M059J (cell line): ENCODE results near the gene NSMF. TPM values are rescaled to one million over a fixed set of nuclear protein-coding genes. Genes with fewer than 3 reads are reported as not detected.
"Not testable (repeated sequence)": the region's sequence is repeated elsewhere in the genome, so short reads cannot be mapped to it uniquely, and the experiment has no call there.

Experiments
- DNase-seq: peaks from one replicate; pipeline ENCODE4 v3.0.0-alpha.2; 2012; ENCODE audit warnings: low read depth
- total RNA-seq: library from RNA; depleted of rRNA; stranded (reverse); fragments of >200 nt; shearing (Covaris generic); gene quantifications from 2 replicates; pipeline ENCODE4 v1.2.3, GENCODE V29; 2014

NSMF gene
- total RNA-seq, 1 experiment from 2014 or later, result 24.0 TPM

DNA sequence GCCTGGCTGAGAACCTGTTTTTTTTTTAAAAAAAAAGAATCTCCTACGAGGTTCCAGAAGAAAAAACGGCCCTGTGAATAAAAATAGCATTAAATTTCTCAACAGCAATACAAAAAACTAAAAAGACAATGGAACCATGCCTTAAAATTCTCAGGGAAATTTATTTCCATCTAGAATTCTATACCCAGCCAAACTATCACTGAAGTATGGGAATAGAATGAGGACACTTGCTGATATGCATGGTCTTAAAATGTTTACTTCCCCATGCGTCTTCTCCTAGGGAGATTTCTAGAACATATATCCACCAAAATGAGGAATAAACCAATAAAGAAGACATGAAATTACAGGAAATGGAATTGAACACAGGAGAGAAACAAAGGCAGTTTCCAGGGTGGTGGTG is 16.5 kb upstream of the NSMF start:
- no peak for DNase-seq

DNA sequence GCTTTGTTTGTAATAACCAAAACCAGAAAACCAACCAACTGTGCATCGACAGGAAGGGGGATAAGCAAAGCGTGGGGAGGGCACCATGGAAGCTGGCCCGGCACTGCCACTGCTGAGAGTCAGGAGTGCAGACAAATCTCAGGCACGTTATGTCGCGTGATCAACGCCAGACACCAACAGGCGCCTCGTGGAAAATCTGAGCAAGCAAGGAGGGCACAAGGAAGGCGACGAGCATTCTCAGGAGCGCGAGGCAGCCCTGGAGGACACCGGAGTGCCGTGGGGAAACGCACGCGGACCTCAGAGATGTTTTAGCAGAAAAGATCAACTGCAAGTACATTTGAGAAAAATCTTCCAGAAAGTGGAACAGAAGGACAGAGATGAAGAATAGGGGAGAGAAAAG is 15.1 kb upstream of the NSMF start:
- DNase-seq, result no peak

DNA sequence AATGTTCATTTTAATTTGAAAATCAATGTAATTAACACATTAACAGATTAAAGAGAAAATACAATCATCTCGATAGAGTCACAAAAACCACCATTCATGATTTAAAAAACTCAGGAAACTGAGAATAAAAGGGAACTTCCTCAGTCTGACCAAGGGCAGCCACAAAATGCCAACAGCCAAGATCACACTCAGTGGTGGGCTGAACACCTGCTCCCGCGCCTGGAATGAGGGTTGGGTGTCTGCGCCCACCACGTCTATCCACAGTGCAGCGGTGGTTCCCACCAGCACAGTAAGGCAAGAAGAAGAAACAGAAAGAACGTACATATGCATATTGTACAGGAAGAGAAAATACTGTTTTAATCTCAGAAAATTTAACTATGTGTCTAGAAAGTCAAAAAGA is 11.7 kb upstream of the NSMF start:
- DNase-seq, result no peak

DNA sequence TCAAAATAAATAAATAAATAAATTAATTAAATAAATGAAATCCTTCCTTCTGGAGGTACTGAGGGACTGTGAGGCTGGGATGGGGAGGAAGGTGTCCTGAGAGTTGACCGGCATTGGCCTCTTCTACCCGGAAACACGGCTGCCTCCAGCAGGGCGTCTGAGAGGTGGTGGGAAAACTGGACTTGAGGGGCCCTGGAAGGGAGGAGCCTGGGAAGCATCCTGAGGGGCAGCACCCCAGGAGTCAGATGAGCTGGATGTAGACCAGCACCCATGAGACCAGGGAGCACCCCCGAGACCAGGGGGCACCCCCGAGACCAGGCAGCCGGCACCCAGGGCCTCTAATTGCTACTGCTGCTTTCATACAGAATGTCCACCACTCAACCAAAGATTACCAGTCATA is 8.8 kb upstream of the NSMF start:
- no peak for DNase-seq

DNA sequence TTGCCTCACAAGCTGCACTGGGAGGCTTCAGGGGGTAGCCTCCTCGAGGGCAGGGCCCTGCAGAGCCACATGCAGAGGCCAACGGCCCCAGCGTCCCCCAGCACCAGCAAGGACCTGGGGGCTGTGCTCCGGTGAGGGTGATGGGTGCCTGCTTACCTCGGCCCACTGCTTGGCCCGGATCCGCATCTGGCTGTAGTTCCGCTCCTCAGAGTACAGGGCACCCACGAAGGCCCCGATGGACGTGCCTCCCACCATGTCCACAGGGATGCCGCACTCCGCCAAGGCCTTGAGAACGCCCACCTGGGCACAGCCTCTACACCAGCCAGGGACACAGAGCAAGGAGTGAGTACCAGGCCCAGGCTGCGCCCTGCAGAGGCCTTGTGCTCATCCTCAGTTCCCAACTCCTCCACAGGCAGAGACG is 8.0 kb upstream of the NSMF start:
- DNase-seq, result no peak

DNA sequence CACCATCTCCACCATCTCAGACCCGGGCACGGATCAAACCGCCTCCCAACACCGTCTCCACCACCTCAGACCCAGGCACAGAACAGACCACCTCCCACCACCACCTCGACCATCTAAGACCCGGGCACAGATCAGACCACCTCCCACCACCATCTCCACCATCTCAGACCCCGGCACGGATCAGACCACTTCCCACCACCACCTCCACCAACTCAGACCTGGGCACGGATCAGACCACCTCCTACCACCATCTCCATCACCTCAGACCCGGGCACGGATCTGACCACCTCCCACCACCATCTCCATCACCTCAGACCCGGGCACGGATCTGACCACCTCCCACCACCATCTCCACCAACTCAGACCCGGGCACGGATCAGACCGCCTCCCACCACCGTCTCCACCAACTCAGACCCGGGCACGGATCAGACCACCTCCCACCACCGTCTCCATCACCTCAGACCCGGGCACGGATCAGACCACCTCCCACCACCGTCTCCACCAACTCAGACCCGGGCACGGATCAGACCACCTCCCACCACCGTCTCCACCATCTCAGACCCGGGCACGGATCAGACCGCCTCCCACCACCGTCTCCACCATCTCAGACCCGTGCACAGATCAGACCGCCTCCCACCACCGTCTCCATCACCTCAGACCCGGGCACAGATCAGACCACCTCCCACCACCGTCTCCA is 7.4 kb upstream of the NSMF start:
- not testable (repeated sequence) for DNase-seq

DNA sequence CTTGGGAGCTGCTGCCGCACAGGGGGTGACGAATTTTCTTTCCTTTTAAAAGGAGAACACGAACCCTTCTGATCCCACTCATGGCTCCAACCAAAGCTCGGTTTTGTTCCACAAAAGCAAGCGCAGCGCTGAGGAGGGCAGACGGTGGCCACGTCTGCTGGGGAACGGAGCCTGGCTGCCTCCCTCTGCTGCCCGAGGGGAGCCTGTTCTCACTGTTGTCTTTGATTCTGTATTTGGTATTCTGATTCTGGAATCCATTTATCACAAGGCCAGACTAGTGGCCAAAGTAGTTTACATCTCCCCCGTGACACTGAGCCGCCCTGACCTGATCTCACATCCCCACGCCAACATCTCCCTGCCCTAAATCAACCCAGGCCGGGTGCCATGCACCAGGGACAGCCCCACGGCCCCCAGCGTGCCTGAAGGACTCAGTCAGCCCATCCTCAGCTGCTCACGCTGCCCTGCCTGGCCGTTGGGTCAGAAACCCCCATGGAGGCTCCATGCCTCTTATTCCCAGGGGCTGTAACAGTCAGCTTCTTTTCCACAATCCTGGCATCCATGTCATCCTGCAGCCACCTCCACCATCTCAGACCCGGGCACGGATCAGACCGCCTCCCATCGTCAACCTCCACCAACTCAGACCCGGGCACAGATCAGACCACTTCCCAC is 6.7 kb upstream of the NSMF start:
- DNase-seq, result no peak

DNA sequence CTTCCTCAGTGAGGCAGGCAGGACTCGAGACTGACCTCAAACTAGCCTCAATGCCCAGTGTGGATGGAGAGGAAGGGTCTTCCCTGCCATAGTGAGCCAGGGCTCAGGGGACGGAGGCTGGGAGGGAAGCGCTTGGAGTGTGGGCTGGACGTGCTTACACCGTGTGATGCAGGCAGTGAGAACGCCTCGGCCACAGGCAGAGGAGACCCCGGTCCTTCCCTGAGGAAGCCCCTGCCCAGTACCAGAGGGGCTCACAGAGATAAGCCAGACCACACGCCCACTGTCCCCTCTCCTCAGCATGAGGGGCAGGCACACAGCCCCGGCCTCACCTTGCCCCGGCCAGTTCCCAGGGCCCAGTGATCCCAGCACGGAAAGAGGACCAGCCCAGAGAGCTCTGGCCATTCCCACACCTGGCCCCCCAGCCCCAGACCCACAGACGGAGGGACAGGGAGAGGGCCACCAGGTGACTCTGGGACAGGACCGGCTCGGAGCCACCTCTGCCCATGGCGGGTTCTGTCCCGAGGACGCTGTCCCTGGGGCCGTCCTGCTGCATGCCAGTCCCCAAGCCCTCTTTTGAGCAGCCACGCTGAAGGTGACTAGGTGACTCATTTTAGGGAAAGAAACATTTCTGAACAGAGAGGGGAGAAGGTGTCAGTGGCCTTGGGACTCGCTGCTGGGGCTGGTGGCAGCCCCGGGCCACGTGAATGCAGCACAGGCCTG is 6.0 kb upstream of the NSMF start:
- DNase-seq, result no peak

DNA sequence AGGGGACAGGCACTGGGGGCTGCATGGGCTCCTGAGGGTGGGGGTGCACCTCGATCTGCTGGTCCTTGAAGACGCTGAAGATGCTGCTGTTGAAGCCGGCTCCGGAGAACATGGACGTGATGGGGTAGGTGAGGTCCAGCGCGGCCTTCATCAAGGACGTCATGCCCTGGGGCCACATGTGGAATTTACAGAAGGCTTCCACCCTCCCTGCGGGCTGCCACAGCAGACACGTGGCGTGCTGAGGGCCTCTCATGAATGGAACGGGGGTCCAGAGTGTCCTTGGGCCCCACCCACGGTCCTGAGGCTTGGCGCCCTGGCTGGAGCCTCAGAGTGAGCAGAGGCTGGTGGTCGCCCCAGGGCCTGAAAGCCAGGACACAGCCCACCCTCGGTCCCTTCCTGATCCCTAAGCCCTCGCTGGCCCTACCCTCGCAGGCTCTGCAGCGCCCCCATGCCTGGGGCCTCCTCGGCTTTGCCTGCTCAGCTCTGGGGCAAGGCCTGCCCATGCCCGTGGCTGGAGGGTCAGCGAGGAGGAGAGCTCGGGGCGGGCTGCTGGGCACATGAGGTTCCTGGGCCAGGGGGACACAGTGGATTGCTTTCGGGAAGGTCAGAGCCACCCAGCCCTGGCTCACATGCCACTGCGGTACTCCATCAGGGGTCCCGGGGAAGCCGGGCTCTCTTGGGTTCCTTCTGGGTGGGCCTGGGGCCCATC is 5.3 kb upstream of the NSMF start:
- DNase-seq, result no peak

DNA sequence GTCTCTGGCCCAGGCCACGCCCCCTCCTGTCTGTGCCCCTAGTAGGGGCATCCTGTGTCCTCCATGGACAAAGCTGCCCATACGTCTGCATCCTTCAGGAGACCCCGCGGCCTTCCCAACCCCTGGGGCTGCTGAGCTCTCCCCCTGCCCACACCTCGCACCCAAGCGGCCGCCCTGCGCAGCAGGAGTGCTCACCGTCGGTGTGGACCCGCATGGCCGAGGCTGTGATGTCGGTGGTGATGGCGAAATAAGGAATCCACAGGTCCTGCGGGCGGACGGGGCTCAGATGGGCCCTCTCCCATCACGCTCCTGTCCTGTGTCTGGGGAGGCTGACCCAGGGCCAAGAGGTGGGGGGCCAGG is 4.8 kb upstream of the NSMF start:
- no peak for DNase-seq

DNA sequence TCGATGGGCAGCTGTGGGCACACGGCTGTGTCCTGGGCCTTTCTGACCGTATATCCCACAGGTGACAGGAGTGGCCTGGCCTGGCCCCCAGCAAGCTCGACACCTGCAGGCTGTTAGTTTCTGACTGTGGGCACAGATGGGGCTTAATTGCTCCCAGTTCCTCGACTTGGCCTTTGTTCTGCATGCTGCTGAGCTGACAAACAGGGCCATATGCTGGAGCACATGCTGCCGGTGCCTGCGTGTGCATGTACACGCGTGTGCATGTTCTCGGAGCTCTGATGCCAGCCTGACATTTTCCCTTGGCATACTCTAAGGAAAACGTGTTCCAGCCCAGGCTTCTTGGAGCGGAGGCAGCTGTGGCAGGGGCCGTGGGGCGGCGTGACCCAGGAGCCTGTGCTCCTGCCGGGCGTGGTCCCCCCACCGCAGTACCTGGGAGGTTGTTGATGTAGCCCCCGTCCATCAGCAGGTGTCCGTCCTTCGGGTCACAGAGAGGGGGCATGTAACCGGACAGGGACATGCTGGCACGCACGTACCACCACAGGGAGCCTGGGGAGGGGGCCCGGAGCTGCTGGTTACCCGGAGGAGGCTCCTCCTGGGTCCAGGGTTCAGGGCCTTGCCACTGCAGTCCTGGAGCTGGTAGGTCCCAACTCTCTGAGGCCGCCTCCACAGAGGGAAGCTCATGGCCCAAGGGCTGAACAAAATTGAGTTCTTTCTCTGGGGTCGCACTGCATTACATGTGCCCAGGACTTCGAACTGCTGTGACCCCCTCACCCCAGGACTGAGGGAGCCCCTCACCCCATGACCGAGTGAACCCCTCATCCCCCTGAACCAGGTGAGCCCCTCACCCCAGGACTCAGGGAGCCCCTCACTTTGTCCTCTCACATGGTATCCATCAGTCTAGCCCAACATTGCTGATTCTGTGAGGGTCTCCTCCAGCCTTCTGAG is 4.1 kb upstream of the NSMF start:
- DNase-seq, result no peak

DNA sequence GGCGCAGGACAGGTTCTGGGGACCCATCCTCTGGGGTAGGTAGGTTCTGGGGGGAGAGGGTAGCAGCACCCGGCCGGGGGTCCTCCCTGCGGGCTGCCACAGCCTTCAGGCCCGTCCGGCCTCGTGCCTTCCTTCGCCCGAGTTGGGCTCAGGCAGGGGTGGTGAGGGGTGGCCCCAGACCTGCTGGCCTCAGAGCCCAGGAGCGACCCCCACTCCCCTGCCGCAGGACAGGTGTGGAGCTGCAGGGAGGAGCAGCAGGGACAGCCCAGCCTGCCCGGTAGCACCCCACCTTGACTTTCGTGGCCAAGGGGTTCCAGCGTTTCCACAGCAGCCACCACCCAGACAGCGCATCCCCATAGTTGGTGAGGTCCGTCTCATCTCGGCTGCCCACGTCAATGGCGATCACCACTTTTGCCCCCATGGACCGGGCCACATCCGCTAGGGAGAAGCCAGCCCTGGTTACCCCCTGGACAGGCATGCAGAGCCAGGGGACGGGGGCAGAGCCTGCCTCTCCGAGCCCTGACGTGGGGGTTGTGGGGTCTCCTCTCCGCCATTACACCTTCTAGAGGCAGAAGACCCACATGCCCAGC is 3.4 kb upstream of the NSMF start:
- DNase-seq, result no peak

DNA sequence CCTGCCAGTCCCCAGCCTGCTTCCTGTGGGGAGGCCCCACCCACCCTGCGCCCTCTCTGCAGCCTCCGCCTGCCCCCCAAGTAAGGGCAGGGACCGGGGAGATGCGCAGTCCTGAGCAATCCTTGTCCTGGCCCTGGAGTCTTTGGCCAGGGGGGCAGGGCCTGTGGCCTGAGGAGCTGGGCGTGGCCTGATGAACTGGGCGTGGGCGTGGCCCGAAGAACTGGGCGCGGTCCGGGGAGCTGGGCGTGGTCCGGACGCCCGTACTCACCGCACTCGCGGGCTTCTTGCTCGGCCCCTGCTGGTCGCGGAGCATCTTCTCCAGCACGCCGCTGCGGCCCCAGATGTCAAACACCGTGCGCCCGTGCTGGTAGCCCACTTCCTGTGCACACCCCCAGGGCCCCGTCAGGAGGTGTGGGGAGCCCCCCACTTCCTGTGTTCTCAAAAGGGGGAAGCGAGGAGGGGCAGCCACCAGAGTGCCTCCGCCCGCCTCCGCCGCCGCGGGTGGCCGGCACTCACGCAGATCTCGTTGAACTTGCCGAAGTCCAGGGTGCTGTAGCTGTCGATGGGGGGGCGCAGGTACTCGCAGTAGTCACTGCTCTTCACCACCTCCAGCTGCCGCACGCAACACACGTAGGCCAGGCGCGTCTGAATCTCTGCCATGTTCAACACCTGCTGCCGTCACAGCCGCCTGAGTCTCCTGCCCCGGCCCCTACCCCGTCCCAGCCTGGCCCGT is 2.7 kb upstream of the NSMF start:
- no peak for DNase-seq

DNA sequence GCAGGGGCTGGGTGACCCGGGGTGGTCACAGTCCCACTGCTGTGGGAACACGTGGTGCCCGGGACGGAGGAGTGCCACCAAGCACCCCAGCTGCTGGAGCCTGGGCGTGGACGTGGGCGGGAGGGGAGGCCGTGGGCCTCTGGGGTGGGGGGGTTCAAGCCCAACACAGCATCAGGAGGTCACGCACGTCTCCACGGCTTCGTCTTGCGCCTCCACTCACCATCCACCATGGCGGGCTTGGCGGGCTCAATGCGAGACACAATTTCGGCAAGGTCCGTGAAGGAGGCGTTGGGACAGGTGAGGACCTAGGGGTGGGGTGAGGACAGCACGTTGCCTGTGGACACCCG is 2.2 kb upstream of the NSMF start:
- no peak for DNase-seq

DNA sequence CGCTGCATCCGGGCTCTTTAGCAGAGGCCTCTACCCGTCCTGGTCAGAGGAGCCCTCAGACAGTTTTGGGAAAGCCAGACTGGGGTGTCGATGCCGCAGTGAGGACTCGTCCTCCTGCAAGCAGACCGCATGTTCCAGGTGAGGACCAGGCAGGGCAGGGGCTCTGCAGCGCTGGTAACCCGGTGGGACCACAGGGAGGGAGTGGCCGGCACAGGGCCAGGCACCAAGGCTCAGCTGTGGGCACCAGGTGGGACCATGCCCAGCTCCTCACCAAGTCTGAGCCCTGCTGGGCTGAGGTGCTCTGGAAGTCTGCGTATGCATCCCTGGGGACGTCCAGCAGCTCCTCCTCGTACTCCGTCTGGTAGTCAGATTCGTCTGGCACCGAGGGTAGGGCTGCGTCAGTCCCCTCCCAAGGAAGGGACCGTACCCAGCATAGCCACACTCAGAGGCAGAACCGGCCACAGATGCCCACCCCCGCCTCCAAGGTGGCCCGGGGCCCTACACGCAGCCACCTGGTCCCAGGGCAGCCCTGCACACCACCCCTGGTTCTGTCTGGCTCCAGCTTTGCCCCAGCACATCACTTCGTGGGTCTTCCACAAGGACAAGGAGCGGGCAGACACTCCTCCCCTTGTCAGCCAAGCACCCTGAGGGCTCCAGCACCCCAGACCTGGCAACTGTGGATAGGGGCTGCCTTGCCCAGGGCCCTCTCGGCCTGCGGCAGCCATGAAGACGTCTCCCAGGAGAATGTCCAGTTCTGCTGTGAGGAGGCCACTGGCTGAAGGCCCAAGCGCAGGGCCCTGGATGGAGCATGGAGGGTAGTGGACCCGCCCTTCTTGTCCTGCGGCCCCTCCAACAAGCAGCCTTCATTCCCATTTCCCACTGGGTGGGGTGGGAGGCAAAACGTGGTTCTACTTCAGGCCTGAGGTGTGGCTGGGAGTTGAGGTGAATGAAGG is 1.5 kb upstream of the NSMF start:
- DNase-seq, result no peak

DNA sequence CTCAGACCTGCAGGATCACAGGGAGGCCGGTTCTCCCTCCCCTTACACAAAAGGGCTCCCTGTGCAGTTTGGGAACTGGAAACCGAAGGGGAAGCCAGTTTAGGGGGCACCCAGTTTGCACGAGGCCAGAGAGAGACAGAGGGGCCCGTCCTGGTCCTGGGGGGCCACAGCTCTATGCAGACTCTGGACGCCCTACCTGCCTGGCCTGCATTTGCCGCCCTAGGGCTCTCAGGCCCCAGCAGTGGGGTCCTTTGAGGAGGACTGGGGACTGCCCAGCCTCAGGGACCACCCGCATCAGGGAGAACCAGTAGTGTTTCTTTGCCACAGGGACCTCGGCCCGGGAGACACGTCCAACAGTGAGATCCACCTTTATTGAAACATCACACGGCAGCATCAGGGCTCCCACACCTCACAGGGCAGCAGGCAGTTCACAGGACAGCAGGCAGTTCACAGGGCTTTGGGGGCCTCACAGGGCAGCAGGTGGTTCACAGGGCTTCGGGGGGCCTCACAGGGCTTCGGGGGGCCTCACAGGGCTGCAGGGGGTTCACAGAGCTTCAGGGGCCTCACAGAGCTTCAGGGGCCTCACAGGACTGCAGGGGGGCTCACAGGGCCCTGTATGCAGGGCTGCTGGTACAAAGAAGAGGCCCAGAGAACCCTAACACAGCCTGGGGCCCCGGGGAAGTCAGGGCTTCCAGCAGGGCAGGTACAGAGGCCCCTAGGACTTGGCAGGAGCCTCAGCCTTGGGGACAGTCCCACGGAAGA is 648 bp upstream of the NSMF start:
- DNase-seq, result no peak

DNA sequence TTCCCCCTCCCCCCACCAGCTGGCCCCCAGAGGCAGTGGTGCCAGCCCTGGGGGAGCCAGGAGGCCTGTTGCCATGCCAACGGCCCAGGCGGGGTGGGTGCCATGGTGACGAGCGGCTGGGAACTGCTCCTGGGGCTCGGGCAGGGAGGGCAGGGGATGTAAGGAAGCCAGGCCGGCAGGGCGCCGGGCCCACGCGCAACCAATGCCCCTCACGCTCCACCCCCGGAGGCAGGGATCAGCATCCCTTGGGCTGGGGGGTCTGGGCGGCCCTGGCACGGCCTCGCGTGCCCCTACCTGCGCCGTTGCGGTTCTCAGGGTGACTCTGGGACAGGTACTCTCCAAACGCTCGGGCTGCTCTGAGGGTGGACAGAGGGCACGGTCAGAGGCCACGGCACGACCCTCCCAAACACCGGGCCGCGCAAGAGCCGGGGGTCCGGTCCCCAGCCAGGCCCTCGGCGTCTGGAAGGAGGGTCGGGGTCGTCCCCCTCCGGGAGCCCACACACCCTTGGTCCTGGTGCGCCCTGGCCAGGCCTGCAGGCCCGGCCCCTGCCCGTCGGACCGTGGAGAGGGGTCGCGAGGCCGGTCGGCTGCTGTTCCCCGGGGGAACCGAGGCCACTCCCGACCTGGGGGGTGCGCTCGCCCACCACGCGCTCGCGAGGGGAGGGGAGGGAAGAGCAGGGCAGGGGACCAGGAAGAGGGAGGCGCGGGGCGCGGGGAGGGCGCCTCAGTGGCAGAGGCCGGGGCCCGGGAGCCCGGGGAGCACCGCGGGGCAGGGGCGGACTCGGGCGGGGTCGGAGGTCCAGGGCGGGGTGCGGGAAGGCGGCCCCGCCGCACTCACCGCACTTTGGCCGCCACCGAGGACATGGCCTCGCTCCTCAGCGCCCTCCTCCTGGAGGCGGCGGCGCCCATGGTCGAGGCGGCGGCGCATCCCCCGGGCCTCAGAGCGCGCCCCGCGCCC is 661 bp downstream of the NSMF start:
- no peak for DNase-seq
